NB4 (cell line): ENCODE results near the gene LYSMD2.

ENCODE experiments used
- DNase-seq: peaks from one replicate; pipeline ENCODE4 v3.0.0; 2010; ENCODE audit warnings: low read depth
- H3K4me3 ChIP-seq: one replicate; pipeline ENCODE4 v1.5.1; 2011; ENCODE audit warnings: mild to moderate bottlenecking, low read depth, low read length, moderate library complexity
- MYC ChIP-seq: IDR thresholded peaks from 2 replicates; pipeline ENCODE4 v1.6.1; 2011; ENCODE audit warnings: low read depth, low read length
- POLR2A ChIP-seq: IDR thresholded peaks from 2 replicates; pipeline ENCODE4 v1.6.1; 2011; ENCODE audit warnings: mild to moderate bottlenecking; ENCODE audit not compliant: insufficient read length; ENCODE audit errors: extremely low read depth
- TF ChIP-seq, protein P1 (sequence below): IDR thresholded peaks from 2 replicates; pipeline ENCODE4 v1.6.1; 2011; ENCODE audit warnings: low read depth, low read length
- TF ChIP-seq, protein P2 (sequence below): IDR thresholded peaks from one replicate; pipeline ENCODE4 v1.5.1; 2012; ENCODE audit warnings: low read depth, low read length

The LYSMD2 gene

DNA sequence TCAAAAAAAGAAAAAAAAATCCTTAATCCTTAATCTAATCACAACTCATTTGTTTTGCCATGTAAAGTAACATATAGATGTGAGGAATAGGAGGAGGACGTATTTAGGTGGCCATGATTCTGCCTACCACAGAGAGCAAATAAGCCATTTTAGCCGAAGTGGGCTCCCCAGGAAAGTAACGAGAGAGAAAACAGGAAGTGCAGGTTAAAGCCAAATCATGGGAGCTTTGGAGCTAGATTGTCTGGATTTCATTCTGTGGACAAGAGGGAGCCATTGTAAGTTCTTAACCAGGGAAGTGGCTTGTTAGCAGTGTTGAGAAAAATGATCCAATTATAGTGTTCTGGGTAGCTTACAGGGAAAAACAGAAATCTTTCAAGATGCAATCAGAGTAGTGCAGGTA is 23.4 kb upstream of the LYSMD2 start:
- DNase-seq = peak; percentile 27
- TF ChIP-seq, protein P1, sequence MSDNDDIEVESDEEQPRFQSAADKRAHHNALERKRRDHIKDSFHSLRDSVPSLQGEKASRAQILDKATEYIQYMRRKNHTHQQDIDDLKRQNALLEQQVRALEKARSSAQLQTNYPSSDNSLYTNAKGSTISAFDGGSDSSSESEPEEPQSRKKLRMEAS = no peak
- TF ChIP-seq POLR2A (no peak), MYC (no peak)
- TF ChIP-seq, protein P2, sequence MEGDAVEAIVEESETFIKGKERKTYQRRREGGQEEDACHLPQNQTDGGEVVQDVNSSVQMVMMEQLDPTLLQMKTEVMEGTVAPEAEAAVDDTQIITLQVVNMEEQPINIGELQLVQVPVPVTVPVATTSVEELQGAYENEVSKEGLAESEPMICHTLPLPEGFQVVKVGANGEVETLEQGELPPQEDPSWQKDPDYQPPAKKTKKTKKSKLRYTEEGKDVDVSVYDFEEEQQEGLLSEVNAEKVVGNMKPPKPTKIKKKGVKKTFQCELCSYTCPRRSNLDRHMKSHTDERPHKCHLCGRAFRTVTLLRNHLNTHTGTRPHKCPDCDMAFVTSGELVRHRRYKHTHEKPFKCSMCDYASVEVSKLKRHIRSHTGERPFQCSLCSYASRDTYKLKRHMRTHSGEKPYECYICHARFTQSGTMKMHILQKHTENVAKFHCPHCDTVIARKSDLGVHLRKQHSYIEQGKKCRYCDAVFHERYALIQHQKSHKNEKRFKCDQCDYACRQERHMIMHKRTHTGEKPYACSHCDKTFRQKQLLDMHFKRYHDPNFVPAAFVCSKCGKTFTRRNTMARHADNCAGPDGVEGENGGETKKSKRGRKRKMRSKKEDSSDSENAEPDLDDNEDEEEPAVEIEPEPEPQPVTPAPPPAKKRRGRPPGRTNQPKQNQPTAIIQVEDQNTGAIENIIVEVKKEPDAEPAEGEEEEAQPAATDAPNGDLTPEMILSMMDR = no peak
- H3K4me3 ChIP-seq = no peak overlapping the region

DNA sequence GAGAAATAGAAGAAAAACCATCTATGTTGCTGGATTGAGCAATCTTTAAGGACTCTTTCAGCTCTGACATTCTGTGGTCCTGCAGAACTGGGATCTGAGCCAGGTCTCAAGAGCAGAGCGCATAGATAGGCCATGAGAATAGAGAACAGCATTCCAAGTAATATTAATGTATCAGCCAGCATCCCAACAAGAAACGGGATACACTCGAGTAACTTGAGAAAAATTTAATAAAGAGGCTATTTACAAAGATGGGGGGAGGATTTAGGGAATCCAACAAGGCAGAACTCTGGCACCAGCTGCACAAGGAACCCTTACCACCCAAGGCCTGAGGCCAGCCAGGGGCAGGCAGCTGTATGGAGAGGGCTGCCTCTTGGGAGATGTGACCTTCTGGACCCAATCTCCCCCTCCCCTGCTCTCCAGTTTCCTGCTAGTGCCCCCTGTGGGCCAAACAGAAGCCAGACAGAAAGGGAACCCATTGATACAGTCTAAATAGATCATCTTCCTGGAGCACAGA is 22.2 kb upstream of the LYSMD2 start:
- TF ChIP-seq, protein P1 = no peak
- TF ChIP-seq, protein P2 = peak; percentile 54
- no peak overlapping the region for H3K4me3 ChIP-seq
- peak; percentile 54 for DNase-seq

DNA sequence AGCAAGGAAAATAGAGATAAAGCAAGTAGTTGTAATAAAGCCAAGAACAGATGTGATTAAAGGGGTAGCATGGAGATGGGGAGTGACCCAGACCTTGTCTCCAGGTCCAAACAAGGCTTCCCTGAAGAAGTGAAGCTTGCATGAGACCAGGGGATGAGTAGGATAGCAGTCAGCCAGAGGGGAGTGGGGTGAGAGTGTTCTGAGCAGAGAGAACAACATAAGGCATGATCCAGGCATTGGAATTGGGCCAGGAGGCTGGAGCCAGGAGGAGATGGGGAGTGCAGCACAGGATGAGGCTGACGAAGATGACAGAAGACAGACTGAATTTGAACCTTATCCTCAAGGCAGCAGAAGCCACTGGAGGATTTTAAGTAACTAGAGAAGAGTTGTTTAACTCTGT is 21.2 kb upstream of the LYSMD2 start:
- H3K4me3 ChIP-seq = no peak overlapping the region
- TF ChIP-seq, protein P1 = no peak
- TF ChIP-seq POLR2A = no peak
- TF ChIP-seq, protein P2 = no peak
- TF ChIP-seq MYC = no peak
- no peak for DNase-seq

DNA sequence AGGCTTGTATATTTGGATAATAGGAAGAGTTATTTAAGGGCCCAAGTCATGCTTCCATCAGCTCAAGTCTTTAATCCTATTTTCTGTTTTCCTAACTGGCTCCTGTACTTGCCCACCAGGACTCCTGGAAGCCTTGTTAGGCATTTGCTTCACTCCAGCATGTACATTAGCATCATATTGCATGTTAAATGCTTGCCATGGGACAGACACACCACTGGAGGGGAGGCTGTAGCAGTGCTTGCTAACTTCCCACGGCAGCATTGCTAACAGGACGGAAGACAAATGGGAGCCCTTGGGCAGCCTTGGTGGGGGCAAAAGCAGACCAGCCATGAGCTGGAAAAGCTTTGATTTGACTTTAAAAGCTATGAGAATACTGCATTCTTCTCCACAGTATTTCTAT is 20.0 kb upstream of the LYSMD2 start:
- DNase-seq = no peak

DNA sequence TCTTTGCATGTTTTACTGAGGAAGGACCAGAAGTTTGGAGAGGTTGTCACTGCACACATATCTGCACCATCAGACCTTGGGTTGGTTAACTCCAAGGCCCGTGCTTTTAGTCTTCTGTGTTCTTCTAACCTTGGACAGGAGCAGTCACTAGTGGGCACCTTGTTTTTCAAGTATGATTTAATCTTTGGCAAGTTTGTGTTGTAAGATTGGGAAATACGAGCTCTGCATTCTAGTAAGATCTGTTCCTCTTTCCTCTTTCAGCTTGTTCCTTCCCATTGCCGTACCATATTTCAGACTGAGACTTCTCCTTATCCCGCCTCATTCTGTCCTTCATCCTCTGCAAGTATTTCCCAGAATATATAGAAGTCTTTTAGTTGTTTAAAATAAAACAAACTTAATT is 19.0 kb upstream of the LYSMD2 start:
- peak; percentile 75 for DNase-seq
- TF ChIP-seq POLR2A = no peak
- TF ChIP-seq, protein P2 = peak; percentile 11
- TF ChIP-seq, protein P1 = no peak
- TF ChIP-seq MYC = no peak

More for the DNA sequence above, 20.0 kb upstream of the LYSMD2 start:
- TF ChIP-seq, protein P2 = no peak
- TF ChIP-seq, protein P1 = no peak
- TF ChIP-seq MYC = no peak
- no peak for TF ChIP-seq POLR2A
- no peak overlapping the region for H3K4me3 ChIP-seq

DNA sequence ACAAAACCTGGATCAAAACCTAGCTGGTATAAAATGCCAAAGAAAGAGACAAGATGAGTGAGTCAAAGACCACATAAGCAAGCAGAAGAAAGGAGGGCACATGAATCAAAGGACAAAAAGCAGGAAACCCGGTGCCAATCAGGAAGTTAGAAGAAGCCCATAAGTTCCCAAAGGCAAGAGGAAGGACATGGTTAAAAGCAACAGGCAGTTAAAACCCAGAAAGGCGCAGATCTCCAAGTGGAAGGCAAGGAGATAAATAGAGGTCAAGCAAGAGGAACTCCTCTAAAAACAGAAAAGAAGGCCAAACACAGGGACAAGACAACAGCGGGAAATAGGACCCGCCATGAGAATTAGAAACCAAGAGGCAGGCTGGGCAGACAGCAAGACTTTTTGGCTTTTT is 18.3 kb upstream of the LYSMD2 start:
- peak; percentile 67 for DNase-seq
- TF ChIP-seq MYC (no peak), POLR2A (no peak)
- TF ChIP-seq, protein P2 = no peak
- TF ChIP-seq, protein P1 = no peak
- peak overlapping the region; percentile 13 for H3K4me3 ChIP-seq

More for the DNA sequence above, 19.0 kb upstream of the LYSMD2 start:
- H3K4me3 ChIP-seq = peak overlapping the region; percentile 13
